Liver (tissue), 9 donors: ENCODE results near the gene TMEM170B. TPM values are rescaled to one million over a fixed set of nuclear protein-coding genes. Genes with fewer than 3 reads are reported as not detected.

Source experiments
- DNase-seq: peaks from one replicate; pipeline ENCODE4 v3.0.0-alpha.2; 2017; ENCODE audit warnings: low spot score
- H3K27ac ChIP-seq, 2 donors: one replicate each; pipeline ENCODE4 v1.7.0; 2013; ENCODE audit warnings: inconsistent platforms in 2 of 2, low read length in 2 of 2, control low read depth in 1 of 2, low read depth in 1 of 2, mild to moderate bottlenecking in 1 of 2
- H3K27me3 ChIP-seq, 4 donors: one replicate each; pipeline versions ENCODE4 v1.6.1 to v1.7.0; 2013; ENCODE audit warnings: low read length in 3 of 4, inconsistent platforms in 1 of 4, mild to moderate bottlenecking in 1 of 4, moderate library complexity in 1 of 4; ENCODE audit not compliant: control insufficient read depth in 4 of 4, insufficient read depth in 4 of 4
- H3K36me3 ChIP-seq, 4 donors: one replicate each; pipeline versions ENCODE4 v1.6.1 to v1.7.0; 2013; ENCODE audit warnings: low read length in 3 of 4, mild to moderate bottlenecking in 3 of 4, low read depth in 1 of 4, moderate library complexity in 1 of 4; ENCODE audit not compliant: control insufficient read depth in 4 of 4, insufficient read depth in 3 of 4
- H3K4me1 ChIP-seq, 4 donors: one replicate each; pipeline versions ENCODE4 v1.6.1 to v1.7.0; 2013; ENCODE audit warnings: low read length in 3 of 4, mild to moderate bottlenecking in 3 of 4, moderate library complexity in 1 of 4; ENCODE audit not compliant: control insufficient read depth in 4 of 4, insufficient read depth in 4 of 4
- H3K4me3 ChIP-seq, 3 donors: one replicate each; pipeline versions ENCODE4 v1.6.1 to v1.7.0; 2013; ENCODE audit warnings: low read length in 3 of 3, control low read depth in 1 of 3, low read depth in 1 of 3, mild to moderate bottlenecking in 1 of 3
- H3K9ac ChIP-seq, 2 donors: one replicate each; pipeline ENCODE4 v1.7.0; 2013; ENCODE audit warnings: low read length in 2 of 2, mild to moderate bottlenecking in 2 of 2, moderate library complexity in 2 of 2, control low read depth in 1 of 2, low read depth in 1 of 2
- H3K9me3 ChIP-seq, 4 donors: one replicate each; pipeline versions ENCODE4 v1.6.1 to v1.7.0; 2013; ENCODE audit warnings: low read length in 3 of 4; ENCODE audit not compliant: control insufficient read depth in 4 of 4
- EGR1 ChIP-seq, 2 donors: IDR thresholded peaks; 2 replicates each; pipeline ENCODE4 v1.6.1; 2016 to 2018; ENCODE audit warnings: antibody characterized with exemption in 2 of 2, low read depth in 2 of 2
- FOXA1 ChIP-seq: IDR thresholded peaks from 2 replicates; pipeline ENCODE4 v1.6.1; 2016; ENCODE audit warnings: antibody characterized with exemption
- FOXA2 ChIP-seq: IDR thresholded peaks from 2 replicates; pipeline ENCODE4 v1.6.1; 2016; ENCODE audit warnings: antibody characterized with exemption
- GABPA ChIP-seq, 2 donors: IDR thresholded peaks in 1 of 2; conservative IDR thresholded peaks in 1 of 2; 2 replicates each; pipeline ENCODE4 v1.6.1; 2016; ENCODE audit warnings: antibody characterized with exemption in 2 of 2, mild to moderate bottlenecking in 1 of 2, moderate library complexity in 1 of 2
- HNF4A ChIP-seq, 2 donors: conservative IDR thresholded peaks; 2 replicates each; pipeline ENCODE4 v1.6.1; 2016; ENCODE audit warnings: antibody characterized with exemption in 2 of 2, mild to moderate bottlenecking in 2 of 2
- HNF4G ChIP-seq: IDR thresholded peaks from 2 replicates; pipeline ENCODE4 v1.6.1; 2016; ENCODE audit warnings: antibody characterized with exemption
- JUND ChIP-seq, 2 donors: IDR thresholded peaks; 2 replicates each; pipeline ENCODE4 v1.6.1; 2016; ENCODE audit warnings: antibody characterized with exemption in 2 of 2
- RAD21 ChIP-seq, 2 donors: IDR thresholded peaks; 2 replicates each; pipeline ENCODE4 v1.6.1; 2016; ENCODE audit warnings: antibody characterized with exemption in 2 of 2, mild to moderate bottlenecking in 2 of 2
- RXRA ChIP-seq, 2 donors: IDR thresholded peaks; 2 replicates each; pipeline ENCODE4 v1.6.1; 2017 to 2018; ENCODE audit warnings: antibody characterized with exemption in 2 of 2, mild to moderate bottlenecking in 1 of 2
- TAF1 ChIP-seq: conservative IDR thresholded peaks from 2 replicates; pipeline ENCODE4 v1.6.1; 2016; ENCODE audit warnings: antibody characterized with exemption, mild to moderate bottlenecking
- YY1 ChIP-seq: IDR thresholded peaks from 2 replicates; pipeline ENCODE4 v1.6.1; 2016; ENCODE audit warnings: antibody characterized with exemption, mild to moderate bottlenecking
- WGBS: extraction: QIAGEN DNeasy Blood & Tissue Kit; methylation state at CpG from one replicate; pipeline ENCODE4 v1.1.7; 2013; 5-methylcytosine and 5-hydroxymethylcytosine counted together
- polyA plus RNA-seq, 2 donors: library from polyadenylated mRNA; stranded (reverse) in 1 of 2; unstranded in 1 of 2; fragments of 200-250 nt in 1 of 2; fragments of >200 nt in 1 of 2; fragmentation: Nextera tagmentation in 1 of 2; extraction: Ambion mirVana in 1 of 2; gene quantifications; one replicate each; pipeline versions ENCODE4 v1.2.1 to v1.2.3, GENCODE V29; 2013 to 2015
- total RNA-seq, 2 donors: library from RNA; depleted of rRNA; stranded (reverse); fragments of >200 nt; gene quantifications; one replicate each; pipeline ENCODE4 v1.2.3, GENCODE V29; 2014
- TF ChIP-seq, protein P1 (sequence below): IDR thresholded peaks from 2 replicates; pipeline ENCODE4 v1.6.1; 2016; ENCODE audit warnings: antibody characterized with exemption
- TF ChIP-seq, protein P2 (sequence below): IDR thresholded peaks from 2 replicates; pipeline ENCODE4 v1.6.1; 2016; ENCODE audit warnings: antibody characterized with exemption
- TF ChIP-seq, protein P3 (sequence below): IDR thresholded peaks from 2 replicates; pipeline ENCODE4 v1.6.1; 2016; ENCODE audit warnings: antibody characterized with exemption
- TF ChIP-seq, protein P4 (sequence below): fragments of 150-350 bp; IDR thresholded peaks from 2 replicates; pipeline ENCODE4 v1.5.1; 2017; ENCODE audit warnings: improper control_type of control experiment, low read depth, low read length; ENCODE audit not compliant: missing input control
- donor health status: healthy.
- donor health status: healthy.
- donor health status: healthy.
- donor health status: healthy.
- donor health status: healthy.

TMEM170B gene
- total and polyA plus RNA-seq, 4 donors, result 1.8 to 11.0 (median 6.1) TPM

DNA sequence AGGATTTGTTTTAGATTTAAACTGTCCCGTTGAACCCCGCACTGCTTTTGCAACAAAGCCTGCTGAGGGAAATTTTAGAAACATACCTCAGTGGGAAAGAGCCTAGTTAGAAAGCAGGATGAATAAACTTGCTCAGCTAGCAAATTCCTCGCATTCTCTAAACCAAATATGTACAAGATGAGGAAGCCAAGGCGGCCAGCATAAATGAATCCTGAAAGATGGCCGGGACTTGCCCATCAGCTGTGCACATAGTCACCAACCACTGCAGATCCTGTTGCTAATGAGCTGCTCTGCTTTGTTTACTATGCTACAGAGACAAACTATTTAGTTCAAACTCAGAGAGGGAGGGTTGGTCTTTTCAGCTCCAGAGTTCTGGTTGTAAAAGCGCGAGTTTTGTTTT, 49.0 kb downstream of the TMEM170B start:
- no peak overlapping the region for H3K4me3 ChIP-seq
- H3K27ac ChIP-seq, result no peak overlapping the region
- no peaks in the 10 kb centered on the region for H3K27me3 ChIP-seq
- H3K36me3 ChIP-seq, result no peaks in the 10 kb centered on the region
- no peak for DNase-seq
- H3K9ac ChIP-seq, result no peak overlapping the region
- 64% methylated on average over 7 of the region's 7 CpGs for WGBS
- H3K9me3 ChIP-seq, result no peaks in the 10 kb centered on the region
- H3K4me1 ChIP-seq, result peaks cover 0 to 7% (median 3%) of the 10 kb centered on the region in 4 donors
- TF ChIP-seq HNF4G (no peak), HNF4A (conservative IDR thresholded peaks at IDR 0.05) (no peak), JUND (IDR thresholded peaks at IDR 0.05) (no peak), EGR1 (IDR thresholded peaks at IDR 0.05; ENCODE audit: low read depth in 2 of 2) (no peak), GABPA (IDR thresholded peaks at IDR 0.05 in 1 of 2, conservative IDR thresholded peaks at IDR 0.05 in 1 of 2) (no peak), YY1 (no peak), RXRA (IDR thresholded peaks at IDR 0.05) (peak in 1 of 2 donors; percentile 9), FOXA2 (no peak), FOXA1 (no peak)

DNA sequence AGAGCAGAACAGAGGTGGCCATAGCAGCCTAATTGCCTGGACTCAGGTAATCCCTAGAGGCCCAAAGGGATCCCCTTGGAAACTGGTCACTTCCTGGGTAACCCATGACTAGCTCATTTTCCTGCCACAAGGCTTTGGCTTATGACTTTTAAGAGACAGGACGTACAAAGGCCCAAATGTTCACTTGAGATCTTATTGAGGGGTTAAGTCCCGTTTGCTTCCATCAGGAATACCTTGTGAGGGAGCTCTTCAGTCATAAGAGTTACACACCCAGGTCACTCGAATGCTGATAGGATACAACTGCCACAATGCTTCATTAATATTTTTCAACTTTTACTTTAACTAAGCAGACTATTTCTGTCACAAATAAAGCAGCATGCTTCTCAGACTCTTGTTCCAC, 51.7 kb downstream of the TMEM170B start:
- Histone ChIP-seq H3K27me3 (no peaks in the 10 kb centered on the region), H3K27ac (no peak overlapping the region), H3K36me3 (no peaks in the 10 kb centered on the region), H3K9ac (no peak overlapping the region), H3K4me3 (no peak overlapping the region), H3K9me3 (no peaks in the 10 kb centered on the region), H3K4me1 (peaks cover 0 to 11% (median 5%) of the 10 kb centered on the region in 4 donors)
- 77% methylated on average over 3 of the region's 3 CpGs for WGBS
- no peak for DNase-seq
- TF ChIP-seq, protein P1, sequence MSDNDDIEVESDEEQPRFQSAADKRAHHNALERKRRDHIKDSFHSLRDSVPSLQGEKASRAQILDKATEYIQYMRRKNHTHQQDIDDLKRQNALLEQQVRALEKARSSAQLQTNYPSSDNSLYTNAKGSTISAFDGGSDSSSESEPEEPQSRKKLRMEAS, result no peak
- TF ChIP-seq HNF4G (no peak), TAF1 (no peak), YY1 (no peak), RAD21 (IDR thresholded peaks at IDR 0.05) (no peak), GABPA (IDR thresholded peaks at IDR 0.05 in 1 of 2, conservative IDR thresholded peaks at IDR 0.05 in 1 of 2) (no peak)
- TF ChIP-seq, protein P2, sequence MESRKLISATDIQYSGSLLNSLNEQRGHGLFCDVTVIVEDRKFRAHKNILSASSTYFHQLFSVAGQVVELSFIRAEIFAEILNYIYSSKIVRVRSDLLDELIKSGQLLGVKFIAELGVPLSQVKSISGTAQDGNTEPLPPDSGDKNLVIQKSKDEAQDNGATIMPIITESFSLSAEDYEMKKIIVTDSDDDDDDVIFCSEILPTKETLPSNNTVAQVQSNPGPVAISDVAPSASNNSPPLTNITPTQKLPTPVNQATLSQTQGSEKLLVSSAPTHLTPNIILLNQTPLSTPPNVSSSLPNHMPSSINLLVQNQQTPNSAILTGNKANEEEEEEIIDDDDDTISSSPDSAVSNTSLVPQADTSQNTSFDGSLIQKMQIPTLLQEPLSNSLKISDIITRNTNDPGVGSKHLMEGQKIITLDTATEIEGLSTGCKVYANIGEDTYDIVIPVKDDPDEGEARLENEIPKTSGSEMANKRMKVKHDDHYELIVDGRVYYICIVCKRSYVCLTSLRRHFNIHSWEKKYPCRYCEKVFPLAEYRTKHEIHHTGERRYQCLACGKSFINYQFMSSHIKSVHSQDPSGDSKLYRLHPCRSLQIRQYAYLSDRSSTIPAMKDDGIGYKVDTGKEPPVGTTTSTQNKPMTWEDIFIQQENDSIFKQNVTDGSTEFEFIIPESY, result no peak
- TF ChIP-seq, protein P3, sequence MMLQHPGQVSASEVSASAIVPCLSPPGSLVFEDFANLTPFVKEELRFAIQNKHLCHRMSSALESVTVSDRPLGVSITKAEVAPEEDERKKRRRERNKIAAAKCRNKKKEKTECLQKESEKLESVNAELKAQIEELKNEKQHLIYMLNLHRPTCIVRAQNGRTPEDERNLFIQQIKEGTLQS, result no peak
- TF ChIP-seq, protein P4, sequence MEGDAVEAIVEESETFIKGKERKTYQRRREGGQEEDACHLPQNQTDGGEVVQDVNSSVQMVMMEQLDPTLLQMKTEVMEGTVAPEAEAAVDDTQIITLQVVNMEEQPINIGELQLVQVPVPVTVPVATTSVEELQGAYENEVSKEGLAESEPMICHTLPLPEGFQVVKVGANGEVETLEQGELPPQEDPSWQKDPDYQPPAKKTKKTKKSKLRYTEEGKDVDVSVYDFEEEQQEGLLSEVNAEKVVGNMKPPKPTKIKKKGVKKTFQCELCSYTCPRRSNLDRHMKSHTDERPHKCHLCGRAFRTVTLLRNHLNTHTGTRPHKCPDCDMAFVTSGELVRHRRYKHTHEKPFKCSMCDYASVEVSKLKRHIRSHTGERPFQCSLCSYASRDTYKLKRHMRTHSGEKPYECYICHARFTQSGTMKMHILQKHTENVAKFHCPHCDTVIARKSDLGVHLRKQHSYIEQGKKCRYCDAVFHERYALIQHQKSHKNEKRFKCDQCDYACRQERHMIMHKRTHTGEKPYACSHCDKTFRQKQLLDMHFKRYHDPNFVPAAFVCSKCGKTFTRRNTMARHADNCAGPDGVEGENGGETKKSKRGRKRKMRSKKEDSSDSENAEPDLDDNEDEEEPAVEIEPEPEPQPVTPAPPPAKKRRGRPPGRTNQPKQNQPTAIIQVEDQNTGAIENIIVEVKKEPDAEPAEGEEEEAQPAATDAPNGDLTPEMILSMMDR, result no peak
